GM21529 (cell line): ENCODE results near the gene TPO.
"Not testable (repeated sequence)": the region's sequence is repeated elsewhere in the genome, so short reads cannot be mapped to it uniquely, and the experiment has no call there.

ENCODE experiments used
- ATAC-seq: cut with Tn5 transposase; IDR thresholded peaks from one replicate; pipeline ENCODE4 v1.9.1; 2021; ENCODE audit not compliant: unreplicated experiment

The TPO gene

GRCh38 chr2:1482253-1482675, 69.0 kb downstream of the TPO start:
- ATAC-seq: no peak

GRCh38 chr2:1482981-1483380, 69.7 kb downstream of the TPO start:
- no peak for ATAC-seq

GRCh38 chr2:1483551-1483950, 70.3 kb downstream of the TPO start:
- ATAC-seq: no peak

GRCh38 chr2:1484131-1484884, 71.0 kb downstream of the TPO start:
- ATAC-seq: no peak

GRCh38 chr2:1486670-1487069, 73.4 kb downstream of the TPO start:
- ATAC-seq: no peak

- no peak for ATAC-seq
Observed at GRCh38 chr2:1487758-1488157, 74.5 kb downstream of the TPO start.

GRCh38 chr2:1488181-1488671, 75.0 kb downstream of the TPO start:
- no peak for ATAC-seq

- no peak for ATAC-seq
Observed at GRCh38 chr2:1488851-1489250, 75.6 kb downstream of the TPO start.

- ATAC-seq: no peak
Observed at GRCh38 chr2:1489486-1489885, 76.2 kb downstream of the TPO start.

GRCh38 chr2:1490381-1490780, 77.1 kb downstream of the TPO start:
- ATAC-seq: not testable (repeated sequence)

GRCh38 chr2:1491751-1492150, 78.5 kb downstream of the TPO start:
- no peak for ATAC-seq

- ATAC-seq: not testable (repeated sequence)
Observed at GRCh38 chr2:1492231-1492630, 79.0 kb downstream of the TPO start.

GRCh38 chr2:1492711-1493430, 79.6 kb downstream of the TPO start:
- no peak for ATAC-seq

- no peak for ATAC-seq
Observed at GRCh38 chr2:1493431-1494126, 80.3 kb downstream of the TPO start.

- no peak for ATAC-seq
Observed at GRCh38 chr2:1494257-1494656, 81.0 kb downstream of the TPO start.

- no peak for ATAC-seq
Observed at GRCh38 chr2:1494906-1495305, 81.6 kb downstream of the TPO start.

- ATAC-seq: no peak
Observed at GRCh38 chr2:1495676-1496358, 82.6 kb downstream of the TPO start.

- ATAC-seq: no peak
Observed at GRCh38 chr2:1496359-1496821, 83.1 kb downstream of the TPO start.

GRCh38 chr2:1497122-1497611, 83.9 kb downstream of the TPO start:
- no peak for ATAC-seq

- ATAC-seq: no peak
Observed at GRCh38 chr2:1498176-1498575, 84.9 kb downstream of the TPO start.
